Middle frontal gyrus (tissue), 1 donor: ENCODE data around the gene CIBAR2.
"Not testable (repeated sequence)": the region's sequence is repeated elsewhere in the genome, so short reads cannot be mapped to it uniquely, and the experiment has no call there.

ENCODE experiments used
- DNase-seq: peaks from one replicate; pipeline ENCODE4 v3.0.0-alpha.2; 2015; ENCODE audit warnings: low spot score; ENCODE audit errors: extremely low spot score

CIBAR2 gene

DNA sequence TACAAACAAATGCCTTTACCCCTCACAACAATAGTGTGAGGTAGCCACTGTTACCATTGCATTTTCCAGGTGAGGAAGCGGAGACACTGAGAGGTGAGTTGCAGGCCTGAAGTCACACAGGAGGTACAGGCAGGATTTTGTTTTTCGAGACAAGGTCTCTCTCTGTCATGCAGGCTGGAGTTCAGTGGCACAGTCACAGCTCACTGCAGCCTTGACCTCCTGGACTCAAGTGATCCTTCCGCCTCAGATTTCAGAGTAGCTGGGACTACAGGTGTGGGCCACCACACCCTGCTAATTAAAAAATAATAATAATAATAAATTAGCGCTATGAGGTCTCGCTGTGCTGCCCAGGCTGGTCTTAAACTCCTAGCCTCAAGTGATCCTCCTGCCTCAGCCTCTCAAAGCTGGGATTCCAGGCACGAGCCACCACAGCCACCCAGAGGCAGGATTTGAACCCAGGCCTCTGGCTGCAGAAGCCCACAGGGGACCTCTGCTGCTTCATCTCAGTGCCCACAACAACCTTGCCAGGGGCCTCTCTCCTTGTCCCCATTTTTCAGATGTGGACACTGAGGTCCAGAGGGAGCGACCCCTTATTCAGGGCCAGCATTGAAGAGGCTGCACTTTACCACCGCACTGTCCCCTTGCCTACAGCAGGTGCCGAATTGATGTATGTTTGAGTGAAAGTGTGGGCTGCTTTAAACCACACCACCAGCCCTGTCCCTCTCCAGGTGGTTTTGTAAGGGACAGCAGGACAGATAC lies 16.0 kb upstream of the CIBAR2 start:
- no peak for DNase-seq

- DNase-seq: no peak
Observed at GRCh38 chr16:85127379-85127723, 15.1 kb upstream of the CIBAR2 start.

GRCh38 chr16:85126705-85127378 lies 14.6 kb upstream of the CIBAR2 start:
- peak; percentile 20 for DNase-seq

DNA sequence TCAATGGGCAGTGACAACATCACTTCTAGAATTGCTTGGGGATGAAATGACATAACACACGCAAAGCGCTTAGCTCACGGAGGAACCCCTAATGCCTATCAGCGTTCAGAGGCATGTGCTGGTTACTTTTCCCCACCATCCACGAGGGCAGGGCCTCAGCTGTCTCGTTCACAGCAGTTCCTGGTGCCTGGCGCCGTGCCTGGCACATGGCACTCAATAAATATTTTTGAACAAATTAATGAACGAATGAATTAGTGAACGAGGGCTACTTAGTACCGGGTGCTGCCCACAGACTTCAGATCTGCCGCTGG lies 14.1 kb upstream of the CIBAR2 start:
- no peak for DNase-seq

GRCh38 chr16:85125570-85126393 lies 13.5 kb upstream of the CIBAR2 start:
- DNase-seq: no peak

- no peak for DNase-seq
Observed at GRCh38 chr16:85124636-85125346, 12.5 kb upstream of the CIBAR2 start.

GRCh38 chr16:85123891-85124635 lies 11.8 kb upstream of the CIBAR2 start:
- DNase-seq: no peak

GRCh38 chr16:85123441-85123840 lies 11.2 kb upstream of the CIBAR2 start:
- DNase-seq: not testable (repeated sequence)

GRCh38 chr16:85120006-85120340 lies 7.7 kb upstream of the CIBAR2 start:
- DNase-seq: no peak

DNA sequence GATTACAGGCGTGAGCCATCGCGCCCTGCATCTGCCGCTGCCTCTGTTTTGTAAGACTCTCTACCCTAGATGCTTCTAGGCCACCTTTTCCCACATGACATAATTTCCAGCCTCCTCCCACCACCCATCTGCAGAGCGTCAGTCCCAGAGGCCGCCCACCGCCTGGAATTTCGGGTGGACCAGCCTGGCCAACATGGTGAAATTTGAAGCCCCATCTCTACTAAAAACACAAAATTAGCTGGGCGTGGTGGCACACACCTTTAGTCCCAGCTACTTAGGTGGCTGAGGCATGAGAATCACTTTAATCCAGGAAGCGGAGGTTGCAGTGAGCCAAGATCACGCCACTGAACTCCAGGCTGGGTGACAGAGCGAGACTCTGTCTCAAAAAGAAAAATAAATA lies 5.1 kb upstream of the CIBAR2 start:
- DNase-seq: no peak

- peak; percentile 57 for DNase-seq
Observed at GRCh38 chr16:85114909-85115567, 2.8 kb upstream of the CIBAR2 start.

- DNase-seq: no peak
Observed at GRCh38 chr16:85113913-85114312, 1.6 kb upstream of the CIBAR2 start.

- DNase-seq: no peak
Observed at GRCh38 chr16:85113168-85113733, 979 bp upstream of the CIBAR2 start.

- no peak for DNase-seq
Observed at GRCh38 chr16:85111184-85111583, 1.1 kb downstream of the CIBAR2 start.

DNA sequence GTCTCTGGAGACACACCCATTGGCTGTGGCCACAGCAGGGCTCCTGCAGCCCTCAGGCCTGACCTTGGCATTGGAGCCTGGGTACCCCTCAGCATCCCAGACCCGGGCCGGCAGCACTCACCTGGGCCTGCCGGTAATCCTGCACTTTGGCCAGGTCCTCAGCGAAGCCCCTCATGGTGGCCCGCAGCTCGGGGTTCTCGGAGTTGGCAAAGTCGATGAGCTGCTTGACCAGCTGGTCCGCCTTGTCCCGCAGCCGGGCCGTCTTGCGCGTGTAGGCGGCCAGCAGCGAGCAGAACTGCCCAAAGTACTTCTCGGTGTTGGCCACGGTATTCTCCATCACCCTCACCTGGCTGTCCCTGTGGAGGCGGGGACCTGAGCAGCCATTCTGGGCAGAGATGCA lies 2.2 kb downstream of the CIBAR2 start:
- DNase-seq: no peak

- DNase-seq: no peak
Observed at GRCh38 chr16:85107532-85107931, 4.7 kb downstream of the CIBAR2 start.

- DNase-seq: no peak
Observed at GRCh38 chr16:85107083-85107482, 5.2 kb downstream of the CIBAR2 start.

GRCh38 chr16:85105475-85105874 lies 6.8 kb downstream of the CIBAR2 start:
- DNase-seq: no peak

DNA sequence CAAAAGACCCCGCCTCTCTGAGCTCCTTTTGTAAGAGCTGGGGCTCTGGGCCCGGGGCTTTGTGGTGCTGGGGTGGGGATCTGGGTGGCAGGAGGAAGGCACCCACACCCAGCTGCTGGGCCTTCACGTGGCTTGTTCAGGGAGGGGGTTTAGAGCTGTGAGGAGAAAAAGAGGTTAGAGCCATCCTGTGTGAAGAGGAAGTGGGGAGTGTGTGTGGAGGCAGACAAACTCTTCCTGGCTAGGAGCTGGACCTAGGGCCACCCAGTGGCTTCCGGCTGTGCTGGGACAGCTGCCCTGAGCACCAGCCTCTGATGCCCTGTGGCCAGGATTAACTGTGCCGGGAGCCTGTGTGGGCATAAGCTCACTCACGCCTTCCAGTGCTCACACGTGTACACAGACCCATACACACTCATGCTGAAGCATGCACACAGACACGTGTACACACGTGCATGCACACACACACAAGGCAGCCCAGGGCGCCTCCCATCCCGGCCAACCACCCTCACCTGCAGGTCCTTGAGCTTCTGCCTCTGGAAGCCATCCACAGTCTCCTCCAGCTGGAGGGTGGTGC lies 7.4 kb downstream of the CIBAR2 start:
- no peak for DNase-seq

GRCh38 chr16:85104147-85104546 lies 8.1 kb downstream of the CIBAR2 start:
- DNase-seq: no peak
